NCI-H1436 (cell line): Measurements from ENCODE around the gene HYAL4.
"Not testable (repeated sequence)": the region's sequence is repeated elsewhere in the genome, so short reads cannot be mapped to it uniquely, and the experiment has no call there.

ENCODE experiments used
- DNase-seq: peaks from one replicate; lab custom pipeline; 2025; lab: John Stamatoyannopoulos, UW

Gene HYAL4, protein sequence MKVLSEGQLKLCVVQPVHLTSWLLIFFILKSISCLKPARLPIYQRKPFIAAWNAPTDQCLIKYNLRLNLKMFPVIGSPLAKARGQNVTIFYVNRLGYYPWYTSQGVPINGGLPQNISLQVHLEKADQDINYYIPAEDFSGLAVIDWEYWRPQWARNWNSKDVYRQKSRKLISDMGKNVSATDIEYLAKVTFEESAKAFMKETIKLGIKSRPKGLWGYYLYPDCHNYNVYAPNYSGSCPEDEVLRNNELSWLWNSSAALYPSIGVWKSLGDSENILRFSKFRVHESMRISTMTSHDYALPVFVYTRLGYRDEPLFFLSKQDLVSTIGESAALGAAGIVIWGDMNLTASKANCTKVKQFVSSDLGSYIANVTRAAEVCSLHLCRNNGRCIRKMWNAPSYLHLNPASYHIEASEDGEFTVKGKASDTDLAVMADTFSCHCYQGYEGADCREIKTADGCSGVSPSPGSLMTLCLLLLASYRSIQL

DNA sequence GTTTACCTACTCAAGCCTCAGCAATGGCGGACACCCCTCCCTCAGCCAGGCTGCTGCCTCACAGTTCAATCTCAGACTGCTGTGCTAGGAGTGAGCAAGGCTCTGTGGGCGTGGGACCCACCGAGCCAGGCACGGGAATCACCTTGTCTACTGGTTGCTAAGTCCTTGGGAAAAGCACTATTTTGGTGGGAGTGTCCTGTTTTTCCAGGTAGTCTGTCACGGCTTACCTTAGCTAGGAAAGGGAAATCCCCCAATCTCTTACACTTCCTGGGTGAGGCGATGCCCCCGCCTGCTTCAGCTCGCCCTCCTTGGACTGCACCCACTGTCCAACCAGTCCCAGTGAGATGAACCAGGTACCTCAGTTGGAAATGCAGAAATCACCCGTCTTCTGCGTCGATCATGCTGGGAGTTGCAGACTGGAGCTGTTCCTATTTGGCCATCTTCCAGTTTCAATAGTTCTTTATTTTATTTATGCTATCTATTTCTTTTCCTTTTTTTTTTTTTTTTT, at the start of gene HYAL4:
HYAL4 (plus strand) TSS at position 458 of the 508 bp plus-strand sequence. CDS start 23,105 bp downstream, outside the sequence.
- DNase-seq: no peak

DNA sequence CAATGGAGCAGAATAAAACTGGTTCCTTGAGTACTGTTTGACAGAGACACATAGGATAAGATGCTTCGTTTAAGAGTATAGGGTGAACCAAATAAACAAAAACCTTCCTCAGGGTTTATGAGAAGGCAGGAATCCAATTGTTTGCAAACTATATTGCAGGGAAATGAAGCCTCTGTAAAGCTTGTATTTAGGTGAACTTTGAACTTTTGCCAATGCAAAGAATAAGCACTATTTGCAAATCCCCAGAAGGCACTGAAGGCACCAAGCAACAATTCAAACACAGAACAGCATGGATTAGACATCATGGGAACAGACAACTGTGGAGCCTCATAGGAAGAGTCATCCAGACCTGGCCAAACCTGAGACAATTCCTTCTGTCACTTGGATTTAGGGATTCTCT, 49.1 kb upstream of the HYAL4 start:
- DNase-seq: no peak

DNA sequence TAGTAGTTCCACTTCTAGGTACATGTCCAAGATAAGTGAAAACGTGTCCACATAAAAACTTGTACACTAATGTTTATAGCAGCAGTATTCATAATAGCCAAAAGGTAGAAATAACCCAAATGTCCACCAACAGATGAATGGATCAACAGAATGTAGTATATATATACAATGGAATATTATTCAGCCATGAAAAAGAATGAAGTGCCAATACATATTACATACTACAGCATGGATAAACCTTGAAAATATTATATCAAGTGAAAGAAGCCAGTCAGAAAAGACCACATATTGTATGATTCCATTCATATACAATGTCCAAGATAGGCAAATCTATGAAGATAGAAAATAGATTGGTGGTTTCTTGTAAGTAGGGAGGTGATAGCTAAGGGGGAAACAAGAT, 48.4 kb upstream of the HYAL4 start:
- DNase-seq: no peak

DNA sequence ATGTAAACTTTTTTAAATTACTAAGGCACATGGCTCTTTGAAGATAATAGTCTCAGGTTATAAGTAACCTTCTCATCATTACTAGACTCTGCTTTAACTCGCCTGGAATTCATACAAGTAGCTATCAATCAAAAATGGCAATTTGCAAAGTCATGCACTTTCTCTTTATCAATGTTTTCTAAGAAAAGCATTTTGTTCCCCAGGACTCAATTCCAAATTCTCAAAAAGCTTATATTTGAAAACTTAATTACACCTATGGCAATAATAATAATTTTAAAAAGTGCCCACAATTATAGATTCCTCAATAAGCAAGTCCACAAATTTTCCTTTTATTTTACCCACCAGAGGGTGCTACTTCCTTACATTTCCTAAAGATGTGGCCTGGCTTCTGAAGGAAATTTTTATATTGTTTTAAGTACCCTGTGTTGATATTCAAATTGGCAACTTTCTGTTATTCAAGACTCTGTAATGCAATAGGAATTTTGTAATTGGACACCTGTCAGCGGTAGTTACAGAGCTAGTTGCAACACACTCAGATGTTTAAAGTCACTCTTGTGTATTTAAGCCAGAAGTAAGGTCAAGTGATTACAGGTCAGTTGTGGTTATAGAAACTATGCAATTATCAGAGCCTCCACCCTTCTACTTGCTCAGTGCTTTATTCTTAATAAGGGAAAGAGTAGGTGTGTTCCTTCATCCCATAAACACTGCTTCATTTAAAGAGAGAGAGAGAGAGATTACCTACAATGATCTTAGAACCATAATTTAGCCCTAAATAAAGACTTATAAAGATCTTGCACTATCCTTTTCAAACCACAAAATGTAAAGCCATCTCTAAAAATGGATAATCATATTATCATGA, 47.1 kb upstream of the HYAL4 start:
- DNase-seq: peak; percentile 23

DNA sequence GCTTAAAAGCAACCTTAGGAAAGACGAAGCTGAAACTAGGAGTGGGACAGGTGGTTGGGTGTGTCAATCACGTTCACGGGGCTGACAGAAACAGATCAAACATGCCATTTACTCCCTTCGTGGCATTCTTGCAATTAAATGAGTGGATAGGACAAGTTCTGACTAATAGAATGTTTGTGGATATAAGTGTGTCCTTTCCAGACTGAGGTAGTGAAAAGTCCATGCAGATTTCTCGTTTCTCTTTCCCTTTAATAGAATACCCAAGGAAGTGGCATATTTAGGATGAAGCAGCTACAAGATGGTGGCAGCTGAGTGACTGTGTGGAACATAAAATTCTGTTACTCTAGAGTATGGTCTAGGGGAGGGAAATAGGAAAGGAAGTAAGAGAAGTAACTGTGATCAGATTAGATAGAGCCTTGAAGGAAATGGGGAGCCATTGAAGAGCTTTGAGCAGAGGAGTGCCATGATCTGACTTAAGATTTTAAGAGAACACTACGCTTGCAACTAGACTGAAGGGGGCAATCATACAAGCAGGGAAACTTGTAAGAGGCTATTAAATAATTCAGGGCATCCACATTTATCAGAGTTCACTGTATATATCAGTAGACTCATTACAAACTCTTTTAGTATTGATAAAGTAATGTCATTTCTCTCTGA, 46.3 kb upstream of the HYAL4 start:
- no peak for DNase-seq

DNA sequence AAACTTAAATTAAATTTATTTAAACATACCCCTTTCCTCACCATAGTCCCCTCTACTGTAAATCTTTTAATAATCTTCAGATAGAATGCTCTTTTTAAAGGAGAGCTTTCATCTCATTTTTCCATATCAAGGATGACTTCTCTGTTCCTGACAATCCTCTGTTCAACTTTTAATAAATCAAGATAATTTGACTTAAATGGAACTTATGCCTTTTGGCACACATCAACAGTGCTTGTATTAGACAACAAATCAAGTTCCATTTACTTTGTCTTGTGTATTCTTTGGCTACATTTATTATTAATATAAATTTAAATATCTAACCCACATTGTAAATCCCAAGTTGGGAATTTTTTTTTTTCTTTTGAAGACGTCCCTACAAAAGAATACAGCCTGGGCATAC, 42.7 kb upstream of the HYAL4 start:
- DNase-seq: no peak

DNA sequence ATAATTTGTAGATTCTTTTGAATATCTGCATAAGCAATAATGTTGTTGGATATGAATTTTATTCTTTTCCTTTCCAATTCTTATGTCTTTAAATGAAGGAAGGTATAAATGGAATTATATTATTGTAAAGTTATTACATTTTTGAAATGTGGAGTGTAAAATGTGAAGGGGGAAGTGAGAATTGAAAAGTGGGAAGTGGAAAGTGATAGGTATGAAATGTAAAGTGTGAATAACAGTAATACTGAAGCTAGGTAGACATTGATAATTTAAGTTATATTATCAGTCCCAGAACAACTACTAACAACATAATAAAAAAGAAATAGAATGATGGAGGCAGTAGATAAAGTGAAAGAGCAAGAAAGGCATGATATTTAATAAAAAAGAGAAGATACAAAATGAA, 39.7 kb upstream of the HYAL4 start:
- DNase-seq: no peak

DNA sequence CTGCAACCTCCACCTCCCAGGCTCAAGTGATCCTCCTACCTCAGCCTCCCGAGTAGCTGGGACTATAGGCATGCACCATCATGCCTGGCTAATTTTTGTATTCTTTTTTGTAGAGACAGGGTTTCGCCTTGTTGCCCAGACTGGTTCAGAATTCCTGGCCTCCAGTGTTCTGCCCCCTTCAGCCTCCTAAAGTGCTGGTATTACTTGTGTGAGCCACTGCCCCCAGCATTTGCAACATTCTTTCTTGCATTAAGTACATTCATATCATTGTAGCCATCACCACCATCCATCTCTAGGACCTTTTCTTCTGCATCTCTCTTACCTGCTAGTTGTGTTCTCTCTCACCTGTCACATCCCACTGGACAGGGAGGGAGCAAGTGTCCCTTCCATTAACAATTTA, 35.5 kb upstream of the HYAL4 start:
- DNase-seq: no peak

DNA sequence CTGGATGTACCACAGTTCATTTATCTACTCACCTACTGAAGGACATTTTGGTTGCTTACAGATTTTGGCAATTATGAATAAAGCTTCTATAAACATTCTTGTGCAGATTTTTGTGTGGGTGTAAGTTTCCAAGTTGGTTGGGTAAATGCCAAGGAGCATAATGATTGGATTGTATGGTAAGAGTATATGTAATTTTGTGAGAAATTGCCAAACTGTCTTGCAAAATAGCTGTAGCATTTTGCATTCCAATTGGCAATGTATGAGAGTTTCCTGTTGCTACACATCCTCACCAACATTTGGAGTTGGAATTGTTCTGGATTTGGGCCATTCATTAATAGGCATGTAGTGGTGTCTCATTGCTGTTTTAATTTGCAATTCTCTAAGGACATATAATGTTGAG, 33.9 kb upstream of the HYAL4 start:
- no peak for DNase-seq

DNA sequence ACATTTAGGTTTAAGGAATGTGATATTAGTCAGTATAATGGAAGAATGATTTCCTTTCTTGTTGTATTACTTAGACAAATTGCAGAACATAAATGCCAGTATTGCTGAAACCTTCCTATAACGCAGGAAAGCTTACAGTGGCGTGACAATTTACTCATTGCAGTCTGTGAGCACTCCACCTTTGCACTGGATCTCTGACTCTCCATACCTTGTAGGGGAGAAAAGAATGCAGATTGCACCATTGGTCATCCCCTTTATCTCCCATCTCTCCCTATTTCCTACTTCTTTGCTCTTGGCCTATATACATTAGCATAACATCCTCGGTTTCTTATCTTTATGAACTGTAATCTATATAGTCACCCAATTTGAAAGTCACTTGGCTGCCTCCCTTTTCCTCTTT, 28.1 kb upstream of the HYAL4 start:
- no peak for DNase-seq

DNA sequence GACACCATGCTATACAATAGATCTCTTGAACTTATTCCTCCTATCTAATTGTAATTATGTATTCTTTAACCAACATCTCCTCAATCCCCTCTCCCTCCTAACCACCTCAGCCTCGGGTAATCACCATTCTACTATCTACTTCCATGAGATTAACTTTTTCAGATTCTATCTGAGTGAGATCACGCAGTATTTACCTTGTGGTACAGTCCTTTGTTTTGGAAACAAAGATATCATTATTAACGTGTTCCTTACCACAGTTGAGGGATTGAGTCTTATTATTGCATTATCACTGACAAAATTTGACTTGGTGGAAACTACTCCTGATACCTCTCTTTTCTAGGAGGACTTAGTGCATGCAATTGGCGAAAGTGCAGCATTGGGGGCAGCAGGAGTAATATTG, 26.0 kb upstream of the HYAL4 start:
- no peak for DNase-seq

DNA sequence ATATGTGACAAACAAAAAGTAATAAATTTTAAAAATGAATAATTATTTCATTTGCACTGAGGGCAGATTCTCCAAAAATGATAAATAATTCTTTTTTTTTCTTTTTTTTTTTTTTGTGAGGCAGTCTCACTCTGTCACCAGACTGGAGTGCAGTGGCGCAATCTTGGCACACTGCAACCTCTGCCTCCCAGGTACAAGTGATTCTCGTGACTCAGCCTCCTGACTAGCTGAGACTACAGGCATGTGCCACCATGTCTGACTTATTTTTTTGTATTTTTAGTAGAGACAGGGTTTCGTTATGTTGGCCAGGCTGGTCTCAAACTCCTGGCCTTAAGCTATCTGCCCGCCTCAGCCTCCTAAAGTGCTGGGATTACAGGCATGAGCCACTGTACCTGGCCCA, 25.2 kb upstream of the HYAL4 start:
- DNase-seq: not testable (repeated sequence)

DNA sequence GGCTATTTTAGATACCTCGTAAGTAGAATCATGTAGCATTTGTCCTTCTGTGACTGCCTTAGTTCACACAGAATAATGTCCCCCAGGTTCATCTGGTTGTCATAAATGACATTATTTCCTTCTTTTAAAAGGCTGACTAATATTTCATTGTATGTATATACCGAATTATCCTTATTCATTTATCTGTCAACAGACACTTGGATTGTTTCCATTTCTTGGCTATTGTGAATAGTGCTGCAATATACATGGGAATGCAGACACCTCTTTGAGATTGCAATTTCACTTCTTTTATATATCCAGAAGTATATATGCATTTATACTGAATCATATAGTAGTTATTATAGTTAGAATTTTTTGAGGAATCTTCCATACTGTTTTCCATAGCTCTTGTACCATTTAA, 24.1 kb upstream of the HYAL4 start:
- DNase-seq: no peak

DNA sequence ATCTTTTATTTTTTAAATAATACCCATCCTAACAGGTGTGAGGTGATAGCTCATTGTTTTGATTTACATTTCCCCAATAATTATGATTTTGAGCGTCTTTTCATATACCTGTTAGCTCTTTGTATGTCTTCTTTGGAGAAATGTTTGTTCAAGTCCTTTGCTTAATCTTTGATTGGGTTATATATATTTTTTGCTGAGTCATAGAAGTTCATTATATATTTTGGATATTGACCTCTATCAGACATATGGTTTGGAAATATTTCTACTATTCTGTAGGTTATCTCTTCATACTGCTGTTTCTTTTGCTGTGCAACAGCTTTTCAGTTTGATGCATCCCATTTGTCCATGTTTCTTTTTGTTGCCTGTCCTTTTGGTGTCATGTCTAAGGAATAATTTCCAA, 23.6 kb upstream of the HYAL4 start:
- DNase-seq: no peak

DNA sequence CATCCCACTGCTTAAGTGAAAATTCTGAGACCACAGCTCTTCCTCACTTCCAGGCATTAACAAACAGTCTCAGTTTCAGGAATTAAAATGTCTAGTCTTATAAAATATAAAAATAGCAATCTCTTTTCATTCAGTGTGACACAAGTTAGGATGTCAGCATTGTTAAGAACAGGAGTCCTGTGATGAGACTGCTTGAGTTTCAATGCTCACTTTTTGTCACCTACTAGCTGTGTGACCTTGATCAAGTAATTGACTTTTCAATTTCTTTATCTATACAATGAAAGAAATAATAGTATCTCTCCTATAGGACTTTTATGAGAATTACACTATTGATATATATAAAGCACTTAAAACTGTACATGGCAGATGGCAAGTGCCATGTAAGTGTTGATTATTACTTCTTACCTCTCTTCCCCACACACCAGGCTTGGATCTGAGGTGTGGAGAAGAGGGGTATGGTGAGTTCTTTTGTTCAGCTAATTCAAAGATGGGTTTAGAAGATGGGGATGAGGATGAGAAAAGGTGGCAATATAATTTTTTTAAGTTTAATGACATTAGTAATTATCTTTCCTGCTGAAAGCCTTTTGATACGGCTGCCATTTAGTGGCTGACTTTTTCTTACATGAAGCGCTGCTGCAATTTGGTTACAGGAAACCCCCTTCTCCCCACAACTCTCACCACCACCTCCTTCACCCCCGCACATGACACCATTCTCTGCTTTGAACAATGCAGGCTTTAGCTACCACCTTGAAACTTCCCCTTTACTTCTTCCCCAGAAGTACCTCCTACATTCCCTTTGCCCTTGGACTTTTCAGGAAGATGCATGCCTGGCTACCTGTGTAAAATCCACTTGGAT, 20.8 kb upstream of the HYAL4 start:
- DNase-seq: no peak

DNA sequence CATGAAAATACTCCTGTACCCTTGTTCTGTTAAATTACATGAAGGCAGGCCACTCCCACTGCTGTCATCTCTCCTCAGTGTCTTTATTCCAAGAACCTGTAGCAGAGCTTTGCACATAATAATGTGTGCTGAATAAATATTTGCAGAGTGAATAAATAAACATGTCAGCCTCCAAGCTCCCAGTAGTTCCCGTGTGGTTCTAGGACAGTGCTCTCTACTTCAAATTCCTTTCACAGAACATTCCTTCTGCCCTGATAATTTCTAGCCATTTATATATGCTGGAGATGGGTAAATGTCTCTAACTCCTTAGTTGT, 20.3 kb upstream of the HYAL4 start:
- DNase-seq: peak; percentile 12

DNA sequence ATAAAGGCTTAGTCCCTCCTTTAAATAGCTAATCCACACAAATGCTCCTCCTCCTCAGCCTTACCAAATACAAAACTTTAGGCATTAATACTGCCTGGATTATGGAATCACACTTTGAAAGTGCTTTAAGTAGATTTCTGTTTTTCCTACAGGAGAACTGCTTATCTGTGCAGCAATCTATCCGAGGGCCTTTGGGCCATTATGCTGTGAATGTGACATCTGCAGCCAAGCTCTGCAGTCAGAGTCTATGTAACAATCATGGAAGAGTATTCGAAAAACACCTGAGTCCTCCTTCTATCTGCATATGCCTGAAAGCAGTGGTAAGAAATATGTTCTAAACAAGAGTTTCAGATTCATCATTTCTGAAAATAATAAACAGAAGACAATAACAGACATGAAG, 16.2 kb upstream of the HYAL4 start:
- DNase-seq: no peak

DNA sequence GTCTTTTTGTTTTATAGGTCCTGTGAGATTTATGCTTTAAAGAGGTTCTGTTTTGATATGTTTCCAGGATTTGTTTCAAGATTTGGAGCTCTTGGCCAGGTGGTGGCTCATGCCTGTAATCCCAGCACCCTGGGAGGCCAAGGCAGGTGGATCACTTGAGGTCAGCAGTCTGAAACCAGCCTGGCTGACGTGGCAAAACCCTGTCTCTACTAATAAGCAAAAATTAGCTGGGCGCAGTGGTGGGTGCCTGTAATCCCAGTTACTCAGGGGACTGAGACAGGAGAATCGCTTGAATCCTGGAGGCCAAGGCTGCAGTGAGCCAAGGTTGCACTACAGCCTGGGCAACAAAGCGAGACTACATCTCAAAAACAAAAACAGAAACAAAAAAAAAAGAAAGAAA, 8.3 kb upstream of the HYAL4 start:
- no peak for DNase-seq

DNA sequence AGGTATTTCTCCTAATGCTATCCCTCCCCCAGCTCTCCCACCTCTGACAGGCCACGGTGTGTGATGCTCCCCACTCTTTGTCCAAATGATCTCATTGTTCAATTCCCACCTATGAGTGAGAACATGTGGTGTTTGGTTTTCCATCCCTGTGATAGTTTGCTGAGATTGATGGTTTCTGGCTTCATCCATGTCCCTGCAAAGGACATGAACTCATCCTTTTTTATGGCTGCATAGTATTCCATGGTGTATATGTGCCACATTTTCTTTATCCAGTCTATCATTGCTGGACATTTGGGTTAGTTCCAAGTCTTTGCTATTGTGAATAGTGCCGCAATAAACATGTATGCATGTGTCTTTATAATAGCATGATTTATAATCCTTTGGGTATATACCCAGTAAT, 5.9 kb upstream of the HYAL4 start:
- DNase-seq: not testable (repeated sequence)

DNA sequence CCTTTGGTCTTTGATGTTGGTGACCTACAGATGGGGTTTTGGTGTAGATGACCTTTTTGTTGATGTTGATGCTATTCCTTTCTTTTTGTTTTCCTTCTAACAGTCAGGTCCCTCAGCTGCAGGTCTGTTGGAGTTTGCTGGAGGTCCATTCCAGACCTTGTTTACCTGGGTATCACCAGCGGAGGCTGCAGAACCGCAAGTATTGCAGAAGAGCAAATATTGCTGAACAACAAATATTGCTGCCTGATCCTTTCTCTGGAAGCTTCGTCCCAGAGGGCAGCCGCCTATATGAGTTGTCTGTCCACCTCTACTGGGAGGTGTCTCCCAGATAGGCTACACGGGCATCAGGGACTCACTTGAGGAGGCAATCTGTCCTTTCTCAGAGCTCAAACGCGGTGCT, 827 bp upstream of the HYAL4 start:
- DNase-seq: not testable (repeated sequence)

DNA sequence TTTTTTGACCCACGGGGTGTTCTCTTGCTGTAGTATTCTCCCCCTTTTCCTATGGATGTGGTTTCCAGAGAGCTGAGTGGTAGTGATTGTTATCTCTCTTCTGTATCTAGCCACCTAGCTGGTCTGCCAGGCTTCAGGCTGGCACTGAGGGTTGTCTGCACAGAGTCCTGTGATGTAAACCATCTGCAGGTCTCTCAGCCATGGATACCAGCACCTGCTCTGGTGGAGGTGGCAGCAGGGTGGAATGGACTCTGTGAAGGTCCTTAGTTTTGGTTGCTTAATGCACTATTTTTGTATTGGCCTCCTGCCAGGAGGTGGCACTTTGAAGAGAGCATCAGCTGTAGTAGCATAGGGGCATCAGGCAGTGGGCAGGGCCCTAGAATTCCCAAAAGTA, 851 bp downstream of the HYAL4 start:
- DNase-seq: no peak
